SK-N-SH (cell line): ENCODE results near the gene PGA5. TPM values are rescaled to one million over a fixed set of nuclear protein-coding genes. Genes with fewer than 3 reads are reported as not detected.
"Not testable (repeated sequence)": the region's sequence is repeated elsewhere in the genome, so short reads cannot be mapped to it uniquely, and the experiment has no call there.

Experiments
- CTCF ChIA-PET: fragments of 300-600, 350-600 bp; formaldehyde crosslinking; extraction: SDS; loops from one replicate; lab custom pipeline; 2021; lab: Yijun Ruan, JAX
- POLR2A ChIA-PET: fragments of 350-600 bp; sonication (Branson Sonifier 250); formaldehyde crosslinking; extraction: SDS; loops from one replicate; lab custom pipeline; 2020; ENCODE audit warnings: antibody characterized with exemption, inconsistent platforms; lab: Yijun Ruan, JAX
- DNase-seq: peaks from one replicate; pipeline ENCODE4 v3.0.0; 2012
- H2AFZ ChIP-seq: fragments of 200-600 bp; sonication (generic); 2 replicates; pipeline ENCODE4 v1.8.1; 2016; ENCODE audit warnings: antibody characterized with exemption, mild to moderate bottlenecking, low read depth
- H3F3A ChIP-seq: fragments of 200-600 bp; sonication (generic); replicated peaks from 2 replicates; pipeline ENCODE3; 2016; ENCODE audit warnings: antibody characterized with exemption, mild to moderate bottlenecking; ENCODE audit not compliant: insufficient read depth
- H3K27ac ChIP-seq, 2 experiments: fragments of 200-500 bp in 1 of 2; fragments of 200-600 bp in 1 of 2; sonication (Bioruptor generic) in 1 of 2; sonication (generic), shearing (Covaris generic) in 1 of 2; 2 replicates each; pipeline versions ENCODE4 v1.5.1 to v1.6.1; 2014 to 2016; ENCODE audit warnings: low read depth in 2 of 2, inconsistent platforms in 1 of 2, low read length in 1 of 2, mild to moderate bottlenecking in 1 of 2, mixed read lengths in 1 of 2
- H3K27me3 ChIP-seq: fragments of 200-600 bp; sonication (generic), shearing (Covaris generic); 2 replicates; pipeline ENCODE4 v1.6.1; 2016; ENCODE audit warnings: mixed run types; ENCODE audit not compliant: insufficient read depth
- H3K36me3 ChIP-seq, 2 experiments: fragments of 200-500 bp in 1 of 2; fragments of 200-600 bp in 1 of 2; sonication (Bioruptor generic) in 1 of 2; sonication (generic) in 1 of 2; replicated peaks in 1 of 2; 2 replicates each; pipeline versions ENCODE3 to v1.5.1; 2014 to 2016; ENCODE audit warnings: low read length in 1 of 2, mild to moderate bottlenecking in 1 of 2; ENCODE audit not compliant: insufficient read depth in 2 of 2, control insufficient read depth in 1 of 2
- H3K4me1 ChIP-seq, 2 experiments: fragments of 200-500 bp in 1 of 2; fragments of 200-600 bp in 1 of 2; sonication (Bioruptor generic) in 1 of 2; sonication (generic), shearing (Covaris generic) in 1 of 2; 2 replicates each; pipeline versions ENCODE4 v1.5.1 to v1.6.1; 2014 to 2016; ENCODE audit warnings: low read depth in 1 of 2, low read length in 1 of 2, mixed run types in 1 of 2; ENCODE audit not compliant: insufficient read depth in 2 of 2, control insufficient read depth in 1 of 2
- H3K4me2 ChIP-seq: fragments of 200-600 bp; sonication (generic), shearing (Covaris generic); 2 replicates; pipeline ENCODE4 v1.6.1; 2017; ENCODE audit warnings: mixed run types
- H3K4me3 ChIP-seq, 2 experiments: fragments of 200-500 bp in 1 of 2; fragments of 200-600 bp in 1 of 2; sonication (Bioruptor generic) in 1 of 2; sonication (generic), shearing (Covaris generic) in 1 of 2; 2 replicates each; pipeline versions ENCODE4 v1.5.1 to v1.8.1; 2014 to 2016; ENCODE audit warnings: low read depth in 2 of 2, inconsistent platforms in 1 of 2, low read length in 1 of 2, mild to moderate bottlenecking in 1 of 2, mixed read lengths in 1 of 2, moderate library complexity in 1 of 2
- H3K79me2 ChIP-seq: fragments of 200-600 bp; sonication (generic); 2 replicates; pipeline ENCODE4 v1.8.1; 2017; ENCODE audit warnings: mild to moderate bottlenecking; ENCODE audit not compliant: insufficient read depth
- H3K9ac ChIP-seq: fragments of 200-600 bp; sonication (generic); 2 replicates; pipeline ENCODE4 v1.6.1; 2017; ENCODE audit warnings: mixed run types
- H3K9me2 ChIP-seq: fragments of 200-600 bp; sonication (generic); 2 replicates; pipeline ENCODE4 v1.6.1; 2017; ENCODE audit warnings: mixed run types
- H3K9me3 ChIP-seq: fragments of 200-600 bp; sonication (generic); 2 replicates; pipeline ENCODE4 v1.6.1; 2017; ENCODE audit warnings: mixed run types, mild to moderate bottlenecking, moderate library complexity
- H4K20me1 ChIP-seq: fragments of 200-600 bp; sonication (generic); 2 replicates; pipeline ENCODE4 v1.6.1; 2017; ENCODE audit warnings: mild to moderate bottlenecking, mixed run types; ENCODE audit not compliant: insufficient read depth
- EP300 ChIP-seq, 2 experiments: IDR thresholded peaks; 2 replicates each; pipeline versions ENCODE4 v1.4.0 to v1.6.1; 2012; ENCODE audit warnings: borderline replicate concordance in 1 of 2, low read depth in 1 of 2, low read length in 1 of 2
- FOXM1 ChIP-seq: IDR thresholded peaks from 2 replicates; pipeline ENCODE4 v1.4.0; 2012; ENCODE audit warnings: low read depth, mild to moderate bottlenecking
- GABPA ChIP-seq: IDR thresholded peaks from 2 replicates; pipeline ENCODE4 v1.4.0; 2012; ENCODE audit warnings: low read depth, mild to moderate bottlenecking
- MEF2A ChIP-seq: IDR thresholded peaks from 2 replicates; pipeline ENCODE4 v1.4.0; 2012; ENCODE audit warnings: low read depth, borderline replicate concordance
- NRF1 ChIP-seq: IDR thresholded peaks from 2 replicates; pipeline ENCODE4 v1.6.1; 2012; ENCODE audit warnings: low read depth, mild to moderate bottlenecking, low read length
- RXRA ChIP-seq: IDR thresholded peaks from 2 replicates; pipeline ENCODE4 v1.4.0; 2012; ENCODE audit warnings: low read depth, mild to moderate bottlenecking, borderline replicate concordance
- SIN3A ChIP-seq: IDR thresholded peaks from 2 replicates; pipeline ENCODE4 v1.6.1; 2012; ENCODE audit warnings: low read depth, mild to moderate bottlenecking, low read length, moderate library complexity, borderline replicate concordance
- SMC3 ChIP-seq: IDR thresholded peaks from 2 replicates; pipeline ENCODE4 v1.6.1; 2012; ENCODE audit warnings: low read depth, low read length, improper control_type of control experiment
- TEAD4 ChIP-seq: IDR thresholded peaks from 2 replicates; pipeline ENCODE4 v1.4.0; 2012; ENCODE audit warnings: mild to moderate bottlenecking, borderline replicate concordance; ENCODE audit not compliant: insufficient read depth
- WGBS: methylation state at CpG from one replicate; pipeline ENCODE4 v1.1.6; 2017; ENCODE audit warnings: low lambda C conversion rate; 5-methylcytosine and 5-hydroxymethylcytosine counted together
- polyA plus RNA-seq, 3 experiments: library from polyadenylated mRNA; depleted of rRNA; stranded (reverse); fragments of >200 nt; gene quantifications; 2 replicates each; pipeline ENCODE4 v1.2.3, GENCODE V29; 2012
- TF ChIP-seq, protein P1 (sequence below): fragments of 200-600 bp; sonication (generic); IDR thresholded peaks from 2 replicates; pipeline ENCODE4 v1.6.1; 2017; ENCODE audit warnings: antibody characterized with exemption, mild to moderate bottlenecking, moderate library complexity
- TF ChIP-seq, protein P2 (sequence below): fragments of 150-350 bp; IDR thresholded peaks from 2 replicates; pipeline ENCODE4 v1.6.1; 2016; ENCODE audit warnings: mild to moderate bottlenecking, low read depth, low read length
- TF ChIP-seq, protein P3 (sequence below): IDR thresholded peaks from 2 replicates; pipeline ENCODE4; 2012

The PGA5 gene
- polyA plus RNA-seq, 1 of the 3 experiments (the other 2 are of a cell fraction), result not detected

DNA sequence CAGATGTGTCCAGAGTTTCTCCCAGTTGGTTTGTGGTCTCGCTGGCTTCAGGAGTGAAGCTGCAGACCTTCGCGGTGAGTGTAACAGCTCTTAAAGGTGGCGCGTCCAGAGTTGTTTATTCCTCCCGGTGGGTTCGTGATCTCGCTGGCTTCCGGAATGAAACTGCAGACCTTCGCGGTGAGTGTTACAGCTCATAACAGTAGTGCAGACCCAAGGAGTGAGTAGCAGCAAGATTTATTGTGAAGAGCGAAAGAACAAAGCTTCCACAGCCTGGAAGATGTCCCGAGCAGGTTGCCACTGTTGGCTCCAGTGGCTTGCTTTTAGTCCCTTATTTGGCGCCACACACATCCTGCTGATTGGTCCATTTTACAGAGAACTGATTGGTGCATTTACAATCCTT is 39.5 kb upstream of the PGA5 start:
- Histone ChIP-seq H3K4me1 (no peaks in the 10 kb centered on the region), H2AFZ (no peak overlapping the region), H3K27ac (no peak overlapping the region), H3K4me2 (no peak overlapping the region), H3K9me2 (no peaks in the 10 kb centered on the region), H3K4me3 (no peak overlapping the region), H3K9ac (no peak overlapping the region), H3K27me3 (peaks cover 14% of the 10 kb centered on the region; the same call in 1 of the 2 replicates), H3K79me2 (no peaks in the 10 kb centered on the region), H3F3A (no peaks in the 10 kb centered on the region), H4K20me1 (no peaks in the 10 kb centered on the region), H3K36me3 (no peaks in the 10 kb centered on the region), H3K9me3 (no peaks in the 10 kb centered on the region)
- TF ChIP-seq FOXM1 (no peak), GABPA (no peak), EP300 (IDR thresholded peaks at IDR 0.05; ENCODE audit: borderline replicate concordance in 1 of 2, low read depth in 1 of 2, low read length in 1 of 2) (no peak), NRF1 (no peak), SIN3A (no peak), SMC3 (no peak), MEF2A (no peak), RXRA (no peak), TEAD4 (no peak)
- TF ChIP-seq, protein P1, sequence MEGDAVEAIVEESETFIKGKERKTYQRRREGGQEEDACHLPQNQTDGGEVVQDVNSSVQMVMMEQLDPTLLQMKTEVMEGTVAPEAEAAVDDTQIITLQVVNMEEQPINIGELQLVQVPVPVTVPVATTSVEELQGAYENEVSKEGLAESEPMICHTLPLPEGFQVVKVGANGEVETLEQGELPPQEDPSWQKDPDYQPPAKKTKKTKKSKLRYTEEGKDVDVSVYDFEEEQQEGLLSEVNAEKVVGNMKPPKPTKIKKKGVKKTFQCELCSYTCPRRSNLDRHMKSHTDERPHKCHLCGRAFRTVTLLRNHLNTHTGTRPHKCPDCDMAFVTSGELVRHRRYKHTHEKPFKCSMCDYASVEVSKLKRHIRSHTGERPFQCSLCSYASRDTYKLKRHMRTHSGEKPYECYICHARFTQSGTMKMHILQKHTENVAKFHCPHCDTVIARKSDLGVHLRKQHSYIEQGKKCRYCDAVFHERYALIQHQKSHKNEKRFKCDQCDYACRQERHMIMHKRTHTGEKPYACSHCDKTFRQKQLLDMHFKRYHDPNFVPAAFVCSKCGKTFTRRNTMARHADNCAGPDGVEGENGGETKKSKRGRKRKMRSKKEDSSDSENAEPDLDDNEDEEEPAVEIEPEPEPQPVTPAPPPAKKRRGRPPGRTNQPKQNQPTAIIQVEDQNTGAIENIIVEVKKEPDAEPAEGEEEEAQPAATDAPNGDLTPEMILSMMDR, result no peak
- TF ChIP-seq, protein P2, sequence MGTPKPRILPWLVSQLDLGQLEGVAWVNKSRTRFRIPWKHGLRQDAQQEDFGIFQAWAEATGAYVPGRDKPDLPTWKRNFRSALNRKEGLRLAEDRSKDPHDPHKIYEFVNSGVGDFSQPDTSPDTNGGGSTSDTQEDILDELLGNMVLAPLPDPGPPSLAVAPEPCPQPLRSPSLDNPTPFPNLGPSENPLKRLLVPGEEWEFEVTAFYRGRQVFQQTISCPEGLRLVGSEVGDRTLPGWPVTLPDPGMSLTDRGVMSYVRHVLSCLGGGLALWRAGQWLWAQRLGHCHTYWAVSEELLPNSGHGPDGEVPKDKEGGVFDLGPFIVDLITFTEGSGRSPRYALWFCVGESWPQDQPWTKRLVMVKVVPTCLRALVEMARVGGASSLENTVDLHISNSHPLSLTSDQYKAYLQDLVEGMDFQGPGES, result no peak
- TF ChIP-seq, protein P3, sequence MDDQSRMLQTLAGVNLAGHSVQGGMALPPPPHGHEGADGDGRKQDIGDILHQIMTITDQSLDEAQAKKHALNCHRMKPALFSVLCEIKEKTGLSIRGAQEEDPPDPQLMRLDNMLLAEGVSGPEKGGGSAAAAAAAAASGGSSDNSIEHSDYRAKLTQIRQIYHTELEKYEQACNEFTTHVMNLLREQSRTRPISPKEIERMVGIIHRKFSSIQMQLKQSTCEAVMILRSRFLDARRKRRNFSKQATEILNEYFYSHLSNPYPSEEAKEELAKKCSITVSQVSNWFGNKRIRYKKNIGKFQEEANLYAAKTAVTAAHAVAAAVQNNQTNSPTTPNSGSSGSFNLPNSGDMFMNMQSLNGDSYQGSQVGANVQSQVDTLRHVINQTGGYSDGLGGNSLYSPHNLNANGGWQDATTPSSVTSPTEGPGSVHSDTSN, result no peak
- DNase-seq, result no peak
- CTCF ChIA-PET, result interaction anchor here (1.9 kb wide), 1 partner anchor 14 kb away, joined by 7 read pairs; no protein-coding TSS in a partner anchor
- POLR2A ChIA-PET, result no interaction called here
- 70% methylated on average over 13 of the region's 14 CpGs for WGBS

DNA sequence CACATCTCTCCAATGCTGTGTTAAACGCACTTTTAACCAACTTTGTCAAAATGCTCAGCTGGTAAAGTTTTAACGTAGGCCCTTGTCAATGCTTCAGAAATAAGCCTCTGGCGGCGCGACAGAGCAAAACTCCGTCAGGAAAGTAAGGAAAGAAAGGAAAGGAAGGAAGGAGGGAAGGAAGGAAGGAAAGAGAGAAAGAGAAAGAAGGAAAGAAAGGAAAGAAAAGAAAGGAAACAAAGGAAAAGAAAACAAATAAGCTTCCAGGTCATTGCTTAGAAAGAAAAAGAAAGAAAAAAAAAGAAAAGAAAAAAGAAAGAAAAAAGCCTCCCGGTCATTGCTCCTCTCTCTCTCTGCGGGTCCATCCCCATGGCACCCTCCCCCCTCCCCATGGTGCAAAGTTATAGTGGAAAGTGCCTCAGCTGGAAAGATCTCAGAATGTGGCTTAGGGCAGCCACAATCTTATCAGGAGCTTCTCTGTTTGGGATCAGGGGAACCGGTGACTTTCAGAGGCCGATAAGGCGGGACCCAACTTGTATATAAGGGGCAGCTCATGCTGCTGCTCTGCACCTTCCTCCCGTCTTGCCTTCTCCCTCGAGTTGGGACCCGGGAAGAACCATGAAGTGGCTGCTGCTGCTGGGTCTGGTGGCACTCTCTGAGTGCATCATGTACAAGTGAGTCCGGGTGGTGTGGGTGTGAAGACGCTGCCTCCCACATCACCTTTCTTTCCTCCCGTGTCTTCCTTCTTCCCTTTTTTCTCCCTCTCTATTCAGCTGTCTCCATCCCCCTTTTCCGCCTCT is 37.8 kb upstream of the PGA5 start, which contains the start of gene PGA3:
Gene PGA3 (plus strand): TSS at position 566 of the 797 bp plus-strand sequence. CDS start 50 bp downstream, at position 616.
- H3K79me2 ChIP-seq, H2AFZ ChIP-seq, H3K36me3 ChIP-seq, H3K4me1 ChIP-seq, H3K27ac ChIP-seq, CTCF ChIA-PET, DNase-seq, H3K9me3 ChIP-seq, H3F3A ChIP-seq, H3K4me2 ChIP-seq, H3K4me3 ChIP-seq, H4K20me1 ChIP-seq, H3K9me2 ChIP-seq, H3K9ac ChIP-seq, POLR2A ChIA-PET: not testable (repeated sequence)
- WGBS, result 66% methylated on average over 12 of the region's 18 CpGs
- H3K27me3 ChIP-seq, result peaks cover 14% of the 10 kb centered on the region; the same call in 1 of the 2 replicates

DNA sequence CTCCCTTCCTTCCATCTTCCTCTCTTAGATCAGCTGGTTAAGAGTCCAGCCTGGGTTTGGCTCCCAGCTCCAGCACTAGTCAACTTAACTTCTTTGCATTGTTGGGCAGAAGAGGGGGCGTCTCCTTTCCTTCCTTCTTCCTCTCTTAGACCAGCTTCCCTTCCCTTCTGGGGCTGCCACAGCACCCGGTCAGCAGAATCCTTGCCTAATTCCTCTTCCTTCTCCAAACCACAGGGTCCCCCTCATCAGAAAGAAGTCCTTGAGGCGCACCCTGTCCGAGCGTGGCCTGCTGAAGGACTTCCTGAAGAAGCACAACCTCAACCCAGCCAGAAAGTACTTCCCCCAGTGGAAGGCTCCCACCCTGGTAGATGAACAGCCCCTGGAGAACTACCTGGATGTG is 37.1 kb upstream of the PGA5 start:
- H3K27me3 ChIP-seq, POLR2A ChIA-PET, H3K4me3 ChIP-seq, H3K27ac ChIP-seq, H3K9ac ChIP-seq, H4K20me1 ChIP-seq, H3K36me3 ChIP-seq, H3K4me2 ChIP-seq, DNase-seq, H3F3A ChIP-seq, H3K9me3 ChIP-seq, H3K4me1 ChIP-seq, H2AFZ ChIP-seq, H3K79me2 ChIP-seq, CTCF ChIA-PET, H3K9me2 ChIP-seq: not testable (repeated sequence)
- WGBS, result no CpG with 5 or more reads among the region's 5 CpGs

DNA sequence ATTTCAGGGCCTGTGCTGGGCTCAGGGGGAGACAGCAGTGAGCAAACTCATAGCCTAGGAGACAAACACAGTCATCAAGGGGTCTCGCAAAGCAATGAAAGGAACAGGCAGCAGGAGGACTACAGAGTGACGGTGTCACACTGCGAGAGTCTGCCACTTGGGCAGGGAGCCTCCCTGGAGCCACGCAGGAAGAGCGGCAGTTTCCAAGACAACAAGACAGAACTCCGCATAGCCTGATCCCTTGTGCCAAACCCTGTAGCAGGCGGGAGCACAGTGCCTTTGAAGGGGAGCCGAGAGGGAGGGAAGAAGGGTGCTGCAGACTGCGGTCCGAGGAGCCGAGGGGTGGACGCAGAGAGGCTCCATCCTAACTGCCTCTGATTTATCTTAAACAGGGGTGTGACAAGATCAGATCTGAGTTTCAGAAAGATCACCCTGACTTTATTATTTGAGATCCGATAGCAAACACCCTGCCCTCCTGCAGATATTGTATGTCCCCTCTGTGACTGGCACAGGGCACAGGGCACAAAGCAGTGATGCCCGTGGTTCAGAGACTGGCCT is 36.4 kb upstream of the PGA5 start:
- WGBS, result 77% methylated on average over 14 of the region's 14 CpGs
- CTCF ChIA-PET, result not testable (repeated sequence)

More for the DNA sequence above, 36.4 kb upstream of the PGA5 start:
- DNase-seq, H3K9me3 ChIP-seq, H3K27ac ChIP-seq, H3K9me2 ChIP-seq, H3K27me3 ChIP-seq, H3K36me3 ChIP-seq, H2AFZ ChIP-seq, H3K79me2 ChIP-seq, H3K9ac ChIP-seq, H3K4me3 ChIP-seq, H4K20me1 ChIP-seq, H3K4me1 ChIP-seq, H3F3A ChIP-seq, H3K4me2 ChIP-seq, POLR2A ChIA-PET: not testable (repeated sequence)
